GM18499 (cell line): ENCODE results near the gene LRRC39.
"Not testable (repeated sequence)": the region's sequence is repeated elsewhere in the genome, so short reads cannot be mapped to it uniquely, and the experiment has no call there.

Experiments
- ATAC-seq: cut with Tn5 transposase; IDR thresholded peaks from one replicate; pipeline ENCODE4 v1.9.1; 2021; ENCODE audit warnings: moderate number of reproducible peaks; ENCODE audit not compliant: insufficient read depth, unreplicated experiment

Gene LRRC39

DNA sequence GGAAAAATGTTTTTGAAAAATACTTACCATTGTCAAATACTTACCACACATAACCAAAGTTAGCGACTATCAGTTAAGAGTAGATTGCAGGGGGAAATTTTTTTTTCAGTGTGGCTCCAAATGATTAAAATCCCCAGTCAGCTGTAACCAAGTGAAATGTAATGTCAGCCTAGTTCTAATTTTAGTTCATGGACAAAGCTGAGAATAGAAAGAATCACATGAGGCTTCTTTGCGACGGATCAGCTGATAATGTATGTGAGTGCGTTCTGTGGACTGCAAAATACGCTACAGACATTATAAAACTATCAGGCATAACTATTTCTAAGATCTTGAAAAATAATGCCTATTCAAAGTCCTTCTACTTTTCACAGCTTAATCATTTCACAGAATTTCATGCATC is at the start of gene LRRC39:
Gene LRRC39, minus strand, starts transcription at position 166 of the 400 bp plus-strand sequence. CDS start 9,740 bp downstream, outside the sequence.
- ATAC-seq, result no peak

DNA sequence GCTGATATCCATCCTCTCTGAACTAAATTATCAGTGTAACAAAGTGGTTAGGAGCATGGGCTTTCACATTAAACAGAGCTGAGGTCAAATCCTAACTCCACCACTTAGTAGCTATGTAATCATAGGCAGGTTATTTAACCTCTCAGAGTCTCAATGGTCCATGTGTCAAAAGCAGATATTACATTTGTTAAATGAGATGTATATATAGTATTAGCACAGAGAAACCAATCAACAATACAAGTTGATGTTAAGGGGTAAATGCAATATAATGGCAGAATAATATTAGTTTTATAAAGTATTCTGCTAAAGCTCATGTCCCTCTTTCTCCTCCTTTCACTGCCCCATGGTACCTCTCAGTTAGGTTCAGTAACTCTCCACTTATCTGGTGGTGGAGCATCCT is 44.4 kb upstream of the LRRC39 start:
- no peak for ATAC-seq

DNA sequence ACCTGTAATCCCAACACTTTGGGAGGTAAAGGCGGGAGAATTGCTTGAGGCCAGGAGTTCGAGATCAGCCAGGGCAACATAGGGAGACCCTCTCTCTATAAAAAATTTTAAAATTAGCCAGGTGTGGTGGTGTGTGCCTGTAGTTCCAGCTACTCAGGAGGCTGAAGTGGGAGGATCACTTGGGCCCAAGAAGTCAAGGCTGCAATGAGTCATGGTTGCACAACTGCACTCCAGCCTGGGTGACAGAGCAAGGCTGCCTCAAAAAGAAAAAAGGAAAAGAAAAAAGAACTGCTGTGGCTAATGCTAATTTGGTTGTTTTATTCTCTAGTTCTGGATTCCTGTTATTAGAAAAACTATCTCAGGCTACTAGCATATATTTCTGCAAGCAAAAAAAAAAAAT is 41.8 kb upstream of the LRRC39 start:
- ATAC-seq, result no peak

DNA sequence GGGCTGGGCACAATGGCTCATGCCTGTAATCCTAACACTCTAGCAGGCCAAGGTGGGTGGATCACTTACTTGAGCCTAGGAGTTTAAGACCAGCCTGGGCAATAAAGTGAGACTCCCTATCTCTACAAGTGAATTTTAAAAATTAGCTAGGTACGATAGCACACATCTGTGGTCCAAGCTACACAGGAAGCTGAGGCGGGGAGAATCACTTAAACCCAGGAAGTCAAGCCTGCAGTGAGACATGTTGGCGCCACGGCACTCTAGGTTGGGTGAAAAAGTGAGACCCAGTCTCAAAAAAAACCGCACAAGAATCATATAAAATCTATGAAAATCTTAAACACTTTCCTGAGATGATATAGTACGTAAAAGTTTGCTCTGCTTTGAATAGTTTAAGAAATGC is 41.4 kb upstream of the LRRC39 start:
- no peak for ATAC-seq

DNA sequence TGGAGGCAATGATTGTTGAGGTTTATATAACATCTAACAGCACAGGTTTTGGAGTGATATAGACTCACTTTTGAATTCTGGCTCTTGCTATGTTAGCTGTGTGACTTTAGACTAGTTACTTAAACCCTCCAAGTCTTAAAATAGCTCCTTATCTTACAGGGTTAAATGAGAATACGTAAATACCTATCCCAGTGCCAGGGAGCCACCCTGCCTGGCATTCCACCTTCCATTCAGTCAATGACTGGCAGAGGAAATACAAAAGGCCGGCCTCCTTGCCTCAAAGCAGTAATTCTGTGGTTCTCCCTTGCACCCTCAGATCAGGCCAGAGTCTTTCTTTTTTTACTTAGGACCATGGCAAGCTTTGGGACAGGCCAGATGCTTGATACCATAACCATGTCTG is 39.8 kb upstream of the LRRC39 start:
- no peak for ATAC-seq

DNA sequence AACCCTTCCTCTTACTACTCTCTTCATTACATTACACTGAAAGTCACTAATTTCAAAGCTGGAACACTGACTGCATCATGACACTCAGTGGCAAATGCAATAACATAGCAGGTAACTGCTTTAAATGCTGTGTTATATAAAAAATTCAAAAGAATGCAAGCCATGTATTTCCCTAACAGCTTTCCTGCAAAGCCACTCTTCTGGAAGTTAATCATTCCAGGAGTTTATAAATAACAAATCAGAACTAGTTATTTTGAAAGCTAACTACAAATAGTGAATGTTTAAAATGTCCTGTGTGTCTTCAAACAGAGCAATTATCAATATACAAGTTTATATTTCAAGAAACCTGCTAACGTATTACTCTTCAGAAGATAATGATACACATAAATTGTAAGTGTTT is 37.0 kb upstream of the LRRC39 start:
- no peak for ATAC-seq

DNA sequence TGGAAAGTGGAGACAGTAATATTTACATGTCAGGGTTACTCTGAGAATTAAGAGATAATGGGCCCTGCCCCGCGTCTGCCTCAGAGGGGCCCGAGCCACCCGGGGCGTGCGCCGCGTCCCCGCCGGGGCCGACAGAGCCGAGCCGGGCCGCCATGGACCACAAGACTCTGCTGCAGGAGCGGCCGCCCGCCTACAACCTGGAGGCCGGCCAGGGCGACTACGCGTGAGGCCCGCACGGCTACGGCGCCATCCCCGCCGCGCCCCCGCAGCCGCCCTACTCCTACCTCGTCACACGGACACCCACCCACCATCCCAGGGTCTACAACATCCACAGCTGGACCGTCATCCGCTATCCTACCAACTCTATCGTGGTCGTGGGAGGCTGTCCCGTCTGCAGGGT is 35.1 kb upstream of the LRRC39 start:
- no peak for ATAC-seq

DNA sequence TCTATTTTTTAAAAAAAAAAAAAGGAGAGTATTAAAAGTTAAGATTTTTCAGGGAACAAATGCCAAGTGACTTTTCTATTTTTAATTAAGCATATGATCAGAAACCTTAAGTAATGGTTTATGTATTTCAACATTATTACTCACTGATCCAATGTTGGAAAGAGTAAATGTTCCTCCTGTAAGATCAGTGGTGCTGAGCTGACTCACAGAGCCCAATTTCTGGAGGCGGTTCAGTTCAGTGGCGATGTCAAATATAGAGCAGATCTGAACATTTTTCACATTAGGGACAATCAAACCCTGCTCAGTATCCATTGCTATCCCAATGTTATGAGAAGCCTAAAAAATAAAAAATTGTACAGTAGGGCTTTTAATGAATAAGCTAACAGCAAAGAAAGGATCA is 28.2 kb upstream of the LRRC39 start:
- ATAC-seq, result no peak

DNA sequence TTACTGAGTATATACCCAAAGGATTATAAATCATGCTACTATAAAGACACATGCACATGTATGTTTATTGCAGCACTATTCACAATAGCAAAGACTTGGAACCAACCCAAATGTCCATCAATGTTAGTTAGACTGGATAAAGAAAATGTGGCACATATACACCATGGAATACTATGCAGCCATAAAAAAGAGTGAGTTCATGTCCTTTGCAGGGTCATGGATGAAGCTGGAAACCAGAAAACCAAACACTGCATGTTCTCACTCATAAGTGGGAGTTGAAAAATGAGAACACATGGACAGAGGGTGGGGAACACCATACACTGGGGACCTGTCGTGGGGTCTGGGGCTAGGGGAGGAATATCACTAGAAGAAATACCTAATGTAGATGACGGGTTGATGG is 27.5 kb upstream of the LRRC39 start:
- not testable (repeated sequence) for ATAC-seq

DNA sequence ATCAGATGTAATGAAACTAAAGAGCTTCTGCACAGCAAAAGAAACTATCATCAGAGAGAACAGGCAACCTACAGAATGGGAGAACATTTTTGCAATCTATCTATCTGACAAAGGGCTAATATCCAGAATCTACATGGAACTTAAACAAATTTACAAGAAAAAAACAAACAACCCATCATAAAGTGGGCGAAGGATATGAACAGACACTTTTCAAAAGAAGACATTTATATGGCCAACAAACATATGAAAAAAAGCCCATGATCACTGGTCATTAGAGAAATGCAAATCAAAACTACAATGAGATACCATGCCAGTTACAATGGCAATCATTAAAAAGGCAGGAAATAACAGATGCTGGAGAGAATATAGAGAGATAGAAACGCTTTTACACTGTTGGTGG is 27.0 kb upstream of the LRRC39 start:
- ATAC-seq, result not testable (repeated sequence)

DNA sequence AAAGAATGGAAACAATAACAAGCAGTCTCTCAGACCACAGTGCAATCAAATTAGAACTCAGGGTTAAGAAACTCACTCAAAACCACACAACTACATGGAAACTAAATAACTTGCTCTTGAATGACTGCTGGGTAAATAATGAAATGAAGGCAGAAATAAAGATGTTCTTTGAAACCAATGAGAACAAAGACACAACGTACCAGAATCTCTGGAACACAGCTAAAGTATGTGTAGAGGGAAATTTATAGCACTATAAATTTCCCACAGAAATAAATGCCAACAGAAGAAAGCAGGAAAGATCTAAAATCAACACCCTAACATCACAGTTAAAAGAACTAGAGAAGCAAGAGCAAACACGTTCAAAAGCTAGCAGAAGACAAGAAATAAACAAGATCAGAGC is 24.6 kb upstream of the LRRC39 start:
- ATAC-seq, result not testable (repeated sequence)

DNA sequence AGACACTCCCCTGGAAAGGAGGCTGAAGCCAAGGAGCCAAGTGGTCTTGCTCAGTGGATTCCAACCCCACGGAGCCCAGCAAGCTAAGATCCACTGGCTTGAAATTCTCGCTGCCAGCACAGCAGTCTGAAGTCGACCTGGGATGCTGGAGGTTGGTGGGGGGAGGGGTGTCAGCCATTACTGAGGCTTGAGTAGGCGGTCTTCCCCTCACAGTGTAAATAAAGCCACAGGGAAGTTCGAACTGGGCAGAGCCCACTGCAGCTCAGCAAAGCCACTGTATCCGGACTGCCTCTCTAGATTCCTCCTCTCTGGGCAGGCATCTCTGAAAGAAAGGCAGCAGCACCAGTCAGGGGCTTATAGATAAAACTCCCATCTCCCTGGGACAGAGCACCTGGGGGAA is 22.0 kb upstream of the LRRC39 start:
- ATAC-seq, result not testable (repeated sequence)

DNA sequence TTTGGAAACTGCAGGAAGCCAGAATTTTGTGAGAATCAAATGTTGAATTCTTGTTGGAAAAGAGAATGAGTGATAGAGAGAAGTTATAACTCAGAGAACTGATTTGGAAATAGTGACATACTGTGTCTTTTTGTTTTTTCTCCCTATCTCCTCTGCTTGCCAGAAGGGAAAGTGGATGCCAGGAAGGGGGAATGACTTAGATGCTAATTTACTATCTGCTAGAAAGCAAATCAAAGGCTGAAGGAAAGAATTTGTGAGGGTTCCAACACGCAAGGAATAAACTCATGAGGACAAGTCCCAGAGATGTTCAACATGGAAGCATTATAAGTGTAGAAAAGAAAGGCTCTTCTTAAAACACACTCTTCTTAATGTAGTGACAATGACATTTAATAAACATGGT is 20.5 kb upstream of the LRRC39 start:
- ATAC-seq, result no peak

DNA sequence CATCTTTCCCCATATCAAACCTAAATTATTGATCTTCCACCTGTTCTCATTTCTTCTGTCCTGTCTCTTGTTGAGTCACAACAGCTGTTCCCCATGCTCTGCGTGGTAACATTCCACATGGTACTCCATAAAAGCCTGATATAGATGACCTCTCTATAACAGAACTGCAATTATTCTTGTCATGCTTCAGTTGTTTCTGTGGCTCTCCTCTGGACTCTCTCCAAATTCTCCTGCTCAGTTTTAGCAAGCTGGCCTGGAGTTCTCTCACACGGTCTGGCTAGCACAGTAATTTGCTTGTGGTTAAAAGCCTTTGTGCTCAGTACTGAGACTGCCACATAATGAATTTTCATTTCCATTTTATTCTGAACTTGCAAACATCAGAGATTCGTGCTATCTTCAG is 10.6 kb upstream of the LRRC39 start:
- ATAC-seq, result peak; percentile 47

DNA sequence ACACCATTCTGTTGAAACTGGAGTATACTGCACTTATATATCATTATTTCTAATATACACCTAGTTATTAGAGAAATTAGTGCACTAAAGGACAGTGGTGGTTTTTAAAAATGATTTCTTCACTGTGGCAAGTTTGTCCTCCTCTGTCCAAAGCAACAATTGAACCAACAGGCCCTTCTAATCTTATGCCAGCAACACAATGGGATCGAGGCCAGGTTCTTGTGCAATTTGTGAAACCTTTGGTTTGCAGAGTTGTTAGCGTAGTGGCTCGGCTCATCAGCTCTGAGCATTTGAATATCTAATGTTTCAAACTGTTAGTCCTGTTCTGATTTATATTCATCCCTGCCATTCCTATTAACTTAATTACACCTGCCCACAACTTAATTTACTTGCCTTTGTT is 9.9 kb upstream of the LRRC39 start:
- ATAC-seq, result no peak

DNA sequence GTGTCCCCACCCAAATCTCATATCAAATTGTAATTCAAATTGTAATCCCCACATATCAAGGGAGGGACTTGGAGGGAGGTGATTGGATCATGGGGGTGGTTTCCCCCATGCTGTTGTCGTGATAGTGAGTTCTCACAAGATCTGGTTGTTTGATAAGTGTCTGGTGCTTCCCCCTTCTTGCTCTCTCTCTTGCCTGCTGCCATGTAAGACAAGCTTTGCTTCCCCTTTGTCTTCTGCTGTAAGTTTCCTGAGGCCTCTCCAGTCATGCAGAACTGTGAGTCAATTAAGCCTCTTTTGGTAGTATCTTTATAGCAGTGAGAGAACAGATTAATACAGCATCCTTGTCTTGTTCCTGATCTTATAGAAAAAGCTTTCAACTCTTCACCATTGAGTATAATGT is 6.5 kb upstream of the LRRC39 start:
- peak; percentile 78 for ATAC-seq

DNA sequence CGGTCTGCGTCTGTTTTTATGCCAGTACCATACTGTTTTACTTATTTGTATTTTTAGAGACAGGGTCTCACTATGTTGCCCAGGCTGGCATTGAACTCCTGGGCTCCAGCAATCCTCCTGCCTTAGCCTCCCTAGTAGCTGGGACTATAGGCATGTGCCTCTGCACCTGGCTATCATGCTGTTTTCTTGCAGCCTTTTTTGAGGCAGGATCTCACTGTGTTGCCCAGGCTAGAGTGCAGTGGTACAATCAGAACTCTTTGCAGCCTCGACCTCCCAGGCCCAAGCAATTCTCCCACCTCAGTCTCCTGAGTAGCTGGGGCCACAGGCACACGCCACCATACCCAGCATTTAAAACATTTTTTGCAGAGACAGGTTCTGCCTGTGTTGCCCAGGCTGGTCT is 5.3 kb upstream of the LRRC39 start:
- no peak for ATAC-seq

DNA sequence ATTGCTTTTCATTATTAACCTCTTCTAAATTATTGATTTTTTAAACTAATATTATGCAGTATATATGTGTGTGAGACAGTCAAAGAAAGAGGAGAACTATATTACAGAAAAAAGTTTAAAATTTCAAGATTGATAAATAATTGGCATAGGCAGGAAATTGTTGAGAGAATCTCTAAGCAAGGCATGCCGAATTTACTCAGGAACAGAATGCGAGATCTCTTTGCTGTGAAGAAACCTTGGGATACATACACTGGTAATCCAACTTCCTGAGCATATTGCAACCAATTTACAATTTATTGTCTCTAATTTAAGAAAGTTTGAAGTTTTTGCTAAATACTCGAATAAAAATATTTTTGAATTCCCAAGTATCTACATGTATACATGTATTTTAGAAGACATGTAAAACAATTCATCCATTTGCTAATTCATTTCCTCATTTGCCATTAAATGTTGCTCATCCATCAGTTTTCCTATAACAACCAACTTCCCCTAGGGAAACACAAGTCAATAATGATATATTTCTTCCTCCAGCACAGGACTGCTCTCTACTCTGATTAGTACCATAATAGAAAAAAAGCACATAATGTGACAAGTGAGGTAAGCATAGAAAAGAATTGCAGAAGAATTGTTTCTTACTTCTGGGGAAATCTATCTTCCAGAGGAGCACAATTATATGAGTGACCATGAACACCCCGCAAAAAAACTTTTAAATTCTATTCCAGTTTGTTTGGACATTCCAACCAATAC is 588 bp downstream of the LRRC39 start:
- no peak for ATAC-seq

DNA sequence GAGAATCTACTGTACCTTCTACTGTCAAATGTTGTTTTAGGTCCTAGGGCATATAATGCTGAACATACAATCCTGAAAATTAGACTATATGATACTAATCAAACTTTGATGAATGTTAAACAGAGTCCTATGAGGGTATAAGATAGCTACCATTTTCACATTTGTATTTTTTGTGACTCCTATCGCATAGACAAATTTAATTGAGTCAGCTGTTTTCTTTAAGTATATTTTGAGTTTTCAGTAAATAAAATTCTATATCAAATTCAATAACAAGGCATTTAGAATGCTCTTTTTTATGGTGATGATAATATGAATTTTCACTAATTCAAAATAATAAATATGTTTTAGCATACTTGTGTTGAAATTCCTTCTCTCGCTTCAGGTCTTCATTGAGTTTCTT is 10.0 kb downstream of the LRRC39 start:
- ATAC-seq, result no peak

DNA sequence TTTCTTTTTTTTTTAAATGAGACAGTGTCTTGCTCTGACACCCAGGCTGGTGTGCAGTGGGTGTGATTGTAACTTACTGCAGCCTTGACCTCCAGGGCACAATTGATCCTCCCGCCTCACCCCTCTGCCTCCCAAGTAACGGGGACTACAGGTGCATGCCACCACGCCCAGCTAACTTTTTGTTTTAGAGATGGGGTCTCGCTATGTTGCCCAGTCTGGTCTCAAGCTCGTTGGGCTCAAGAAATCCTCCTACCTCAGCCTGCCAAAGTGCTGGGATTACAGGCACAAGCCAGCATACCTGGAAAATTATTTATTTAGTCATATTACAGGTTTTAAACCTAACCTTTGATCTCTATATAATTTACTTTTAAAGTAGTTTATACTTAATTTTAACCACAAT is 13.4 kb downstream of the LRRC39 start:
- ATAC-seq, result no peak

DNA sequence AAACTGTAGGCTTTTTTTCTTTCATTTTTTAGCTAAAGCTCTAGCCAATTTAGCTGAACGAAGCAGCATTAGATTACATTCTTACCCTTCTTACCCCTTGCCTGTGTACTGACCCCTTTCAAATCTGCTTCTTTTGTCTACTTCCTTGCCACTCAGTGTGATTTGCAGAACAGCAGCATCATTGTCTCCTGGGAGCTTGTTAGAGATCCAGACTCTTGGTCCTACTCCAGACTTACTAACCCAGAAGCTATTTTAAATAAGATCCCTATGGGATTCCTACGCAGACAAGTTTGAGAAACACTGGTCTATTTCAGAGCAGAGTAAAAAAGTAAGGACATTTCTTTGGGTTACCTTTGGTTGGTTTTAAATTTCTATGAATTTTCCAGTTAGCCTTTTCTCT is 13.8 kb downstream of the LRRC39 start:
- no peak for ATAC-seq

DNA sequence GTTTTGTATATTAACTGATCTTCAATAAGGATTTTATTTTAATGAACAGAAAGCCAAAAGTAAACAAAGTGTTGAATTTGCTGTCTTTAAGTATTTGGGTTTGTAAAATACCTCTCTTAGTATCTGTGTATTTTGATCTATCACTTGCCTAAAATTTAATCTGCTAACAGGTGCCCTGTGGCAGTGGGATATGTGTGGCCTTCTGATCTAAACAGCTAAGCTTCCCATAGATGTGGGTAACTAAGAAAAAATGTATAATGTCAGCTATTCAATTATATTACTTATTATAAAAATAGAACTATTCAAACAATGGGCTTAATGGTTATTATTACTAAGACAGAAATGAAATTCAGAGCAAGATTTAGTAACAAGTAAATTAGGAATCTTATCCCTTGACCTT is 15.2 kb downstream of the LRRC39 start:
- no peak for ATAC-seq

DNA sequence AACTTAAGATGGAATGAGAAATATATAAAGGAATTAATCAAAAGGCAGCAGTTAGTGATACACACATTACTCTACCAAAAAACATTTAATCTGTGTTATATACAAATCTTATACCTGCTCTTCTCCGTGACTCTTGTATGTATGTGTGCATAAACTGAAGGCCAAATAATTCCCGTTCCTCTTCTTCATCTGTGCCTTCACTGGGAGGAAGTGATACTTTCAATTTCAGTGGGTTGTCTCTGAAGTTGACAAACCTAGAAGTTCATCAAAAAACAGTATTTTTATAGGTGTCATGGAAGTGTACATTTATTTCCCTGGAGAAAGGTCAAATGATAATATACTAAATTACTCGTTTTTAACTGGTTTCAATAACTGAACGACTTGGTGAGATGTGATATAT is 25.8 kb downstream of the LRRC39 start:
- peak; percentile 74 for ATAC-seq
